OCI-LY3 (cell line): ENCODE measurements around the gene CDC42BPA.

Source experiments
- CTCF ChIP-seq: fragments of 200-600, 300-600 bp; sonication (generic); IDR thresholded peaks from 2 replicates; pipeline ENCODE4 v1.5.1; 2014; ENCODE audit warnings: antibody characterized with exemption, low read length, low read depth
- EZH2phosphoT487 ChIP-seq: fragments of 200-600 bp; shearing (Covaris generic); IDR thresholded peaks from 2 replicates; pipeline ENCODE4 v1.6.1; 2018; ENCODE audit warnings: antibody characterized with exemption, mixed run types, low read depth

DNA sequence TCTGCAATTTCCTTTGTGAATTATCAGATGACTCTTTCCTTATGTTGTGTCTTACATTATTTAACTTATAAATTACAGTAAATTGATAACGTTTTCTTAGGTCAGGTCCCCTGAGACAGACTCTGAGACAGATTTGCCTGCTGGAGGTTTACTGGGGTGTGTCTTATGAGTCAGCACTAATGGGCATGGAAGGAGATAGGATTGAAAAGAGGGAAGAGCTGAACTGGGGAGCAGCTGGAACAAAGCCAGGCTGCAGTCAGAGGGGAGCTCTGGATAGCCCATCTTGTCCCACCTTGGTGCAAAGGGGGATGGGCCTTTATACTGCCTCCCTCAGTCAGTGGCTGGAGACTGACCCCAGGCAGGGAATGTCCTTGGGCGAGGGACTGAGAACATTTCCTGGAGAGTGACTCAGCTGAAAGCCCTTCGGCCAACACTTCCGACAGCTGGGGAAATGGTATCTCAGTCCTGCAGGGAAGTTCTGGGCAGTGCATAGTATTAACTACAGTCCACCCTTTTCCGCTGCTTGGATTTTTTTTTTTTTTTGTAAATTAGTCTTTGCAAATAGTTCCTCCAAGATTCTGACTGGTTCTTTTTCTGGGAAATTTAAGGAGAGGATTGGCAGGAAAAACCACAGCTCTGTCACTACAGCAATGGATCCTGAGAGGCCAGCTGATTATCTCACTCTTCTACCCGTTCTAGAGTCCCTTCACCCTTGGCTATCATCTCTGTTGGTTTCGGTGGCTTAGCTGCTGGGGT, 39.1 kb upstream of the CDC42BPA start:
- TF ChIP-seq CTCF (no peak), EZH2phosphoT487 (no peak)
